Hepatocyte (in vitro differentiated cells): ENCODE measurements around the gene GRXCR1.

Experiments used
- EZH2 ChIP-seq: fragments of 200-600 bp; sonication (generic); IDR thresholded peaks from 2 replicates; pipeline ENCODE4 v1.6.1; 2016; ENCODE audit warnings: antibody characterized with exemption, mild to moderate bottlenecking, borderline replicate concordance
- TF ChIP-seq, protein P1 (sequence below): fragments of 200-600 bp; sonication (generic); IDR thresholded peaks from 2 replicates; pipeline ENCODE4 v1.5.1; 2016; ENCODE audit warnings: antibody characterized with exemption, mild to moderate bottlenecking; ENCODE audit not compliant: poor library complexity

GRCh38 chr4:42945874-42946273, 53.4 kb downstream of the GRXCR1 start:
- TF ChIP-seq, protein P1, sequence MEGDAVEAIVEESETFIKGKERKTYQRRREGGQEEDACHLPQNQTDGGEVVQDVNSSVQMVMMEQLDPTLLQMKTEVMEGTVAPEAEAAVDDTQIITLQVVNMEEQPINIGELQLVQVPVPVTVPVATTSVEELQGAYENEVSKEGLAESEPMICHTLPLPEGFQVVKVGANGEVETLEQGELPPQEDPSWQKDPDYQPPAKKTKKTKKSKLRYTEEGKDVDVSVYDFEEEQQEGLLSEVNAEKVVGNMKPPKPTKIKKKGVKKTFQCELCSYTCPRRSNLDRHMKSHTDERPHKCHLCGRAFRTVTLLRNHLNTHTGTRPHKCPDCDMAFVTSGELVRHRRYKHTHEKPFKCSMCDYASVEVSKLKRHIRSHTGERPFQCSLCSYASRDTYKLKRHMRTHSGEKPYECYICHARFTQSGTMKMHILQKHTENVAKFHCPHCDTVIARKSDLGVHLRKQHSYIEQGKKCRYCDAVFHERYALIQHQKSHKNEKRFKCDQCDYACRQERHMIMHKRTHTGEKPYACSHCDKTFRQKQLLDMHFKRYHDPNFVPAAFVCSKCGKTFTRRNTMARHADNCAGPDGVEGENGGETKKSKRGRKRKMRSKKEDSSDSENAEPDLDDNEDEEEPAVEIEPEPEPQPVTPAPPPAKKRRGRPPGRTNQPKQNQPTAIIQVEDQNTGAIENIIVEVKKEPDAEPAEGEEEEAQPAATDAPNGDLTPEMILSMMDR, result no peak
- TF ChIP-seq EZH2, result no peak
